ENCODE measurements around the gene ZNF256.
A peak's percentile ranks its signal among the peaks of the same experiment; 100 is the strongest.

The ZNF256 gene

GRCh38 chr19:57949702-57950101 lies 2.2 kb upstream of the ZNF256 start:
- no peak overlapping the region for H3K27ac ChIP-seq
- TF ChIP-seq ZFX (IDR thresholded peaks at IDR 0.05) (no peak), CTCF (conservative IDR thresholded peaks at IDR 0.05) (no peak)

GRCh38 chr19:57949296-57949695 lies 1.8 kb upstream of the ZNF256 start:
- TF ChIP-seq ZFX (IDR thresholded peaks at IDR 0.05) (no peak), CTCF (conservative IDR thresholded peaks at IDR 0.05) (no peak)
- no peak overlapping the region for H3K27ac ChIP-seq

- H3K27ac ChIP-seq: peak overlapping the region; percentile 66
- TF ChIP-seq ZFX (IDR thresholded peaks at IDR 0.05) (0 out of 2 replicates have a peak, but pooled peaks have one; percentile 31), CTCF (conservative IDR thresholded peaks at IDR 0.05) (no peak)
Measured at GRCh38 chr19:57947088-57947418, 453 bp downstream of the ZNF256 start.

DNA sequence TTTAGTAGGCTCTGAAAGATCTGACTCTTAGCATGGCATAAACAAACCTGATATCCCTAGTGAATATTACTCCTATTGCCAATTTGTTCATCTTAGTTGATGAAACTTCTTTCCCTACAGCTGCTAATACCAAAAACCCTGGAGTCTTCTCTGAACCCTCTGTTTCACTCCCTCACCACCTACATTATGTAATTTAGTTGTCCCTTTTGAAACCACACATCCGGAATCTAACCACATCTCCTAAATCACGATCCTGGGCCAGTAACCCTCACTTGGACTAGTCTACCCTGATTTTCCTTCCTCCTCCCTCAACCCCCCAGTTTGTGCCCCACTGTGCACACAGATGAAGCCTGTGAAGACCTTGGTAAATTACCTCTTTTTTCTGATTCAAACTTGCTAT lies 1.2 kb downstream of the ZNF256 start:
- TF ChIP-seq ZFX (IDR thresholded peaks at IDR 0.05) (no peak), CTCF (conservative IDR thresholded peaks at IDR 0.05) (no peak)

DNA sequence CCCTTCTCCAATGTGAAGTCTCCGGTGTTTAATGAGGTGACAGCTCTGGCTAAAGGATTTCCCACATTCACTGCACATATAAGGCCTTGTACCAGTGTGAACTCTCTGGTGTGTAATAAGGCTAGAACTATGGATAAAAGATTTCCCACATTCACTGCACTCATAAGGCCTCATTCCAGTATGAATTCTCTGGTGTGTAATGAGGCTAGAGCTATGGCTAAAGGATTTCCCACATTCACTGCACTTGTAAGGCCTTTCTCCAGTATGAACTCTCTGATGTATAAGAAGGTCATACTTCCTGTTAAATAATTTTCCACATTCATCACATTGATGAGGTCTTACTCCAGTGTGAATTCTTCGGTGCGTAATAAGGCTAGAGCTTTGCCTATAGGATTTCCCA lies 5.9 kb downstream of the ZNF256 start:
- TF ChIP-seq CTCF (conservative IDR thresholded peaks at IDR 0.05) (no peak), ZFX (IDR thresholded peaks at IDR 0.05) (no peak)
- no peak overlapping the region for H3K27ac ChIP-seq

More for the DNA sequence above, 1.2 kb downstream of the ZNF256 start:
- H3K27ac ChIP-seq: no peak overlapping the region

DNA sequence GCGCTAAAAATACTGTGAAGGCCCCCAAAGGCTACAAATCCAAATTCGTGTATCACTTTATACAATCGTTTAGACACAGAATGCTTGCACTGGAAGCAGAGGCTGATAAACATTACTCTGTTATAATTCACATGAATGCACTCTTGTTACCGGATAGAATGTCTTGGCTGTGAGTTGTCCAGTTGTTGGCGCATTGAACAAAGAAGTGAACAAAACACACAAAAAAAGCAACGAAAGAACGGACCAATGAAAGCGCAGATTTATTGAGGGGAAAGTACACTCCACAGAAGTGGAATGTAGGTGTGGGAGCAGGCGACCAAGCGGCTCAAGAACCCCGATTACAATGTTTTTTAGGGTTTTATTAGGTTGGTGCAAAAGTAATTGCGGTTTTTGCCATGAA lies 11.8 kb downstream of the ZNF256 start:
- no peak overlapping the region for H3K27ac ChIP-seq
- TF ChIP-seq ZFX (IDR thresholded peaks at IDR 0.05) (no peak), CTCF (conservative IDR thresholded peaks at IDR 0.05) (no peak)

GRCh38 chr19:57934820-57935665 lies 12.5 kb downstream of the ZNF256 start, which contains the start of gene ZNF418:
Gene ZNF418 (minus strand): TSS chr19:57935402. CDS start chr19:57933822, 1,580 bp downstream.
- TF ChIP-seq ZFX (IDR thresholded peaks at IDR 0.05) (no peak), CTCF (conservative IDR thresholded peaks at IDR 0.05) (no peak)
- H3K27ac ChIP-seq: peak within 1 kb of the TSS; percentile 10; the same call in 1 of the 2 replicates

All from C4-2B (cell line).